ENCODE data around the gene SLCO1A2. TPM values are rescaled to one million over a fixed set of nuclear protein-coding genes. Genes with fewer than 3 reads are reported as not detected.

SLCO1A2 gene
- total RNA-seq, 2 donors from 2014 or later, result 1.9 to 2.3 TPM

GRCh38 chr12:21340403-21340802 lies 5.7 kb upstream of the SLCO1A2 start:
- WGBS, result 78% methylated on average over 6 of the region's 6 CpGs
- Histone ChIP-seq H3K4me3 (no peak overlapping the region), H3K36me3 (no peaks in the 10 kb centered on the region), H3K4me1 (replicated peaks) (no peaks in the 10 kb centered on the region), H3K27ac (no peak overlapping the region), H3K9me3 (no peaks in the 10 kb centered on the region), H3K27me3 (replicated peaks; ENCODE audit: insufficient read depth) (no peaks in the 10 kb centered on the region)
- intact Hi-C loops (cut with DNase I), result no loop called here
- no peak for DNase-seq (ENCODE audit: low spot score)
- TF ChIP-seq CTCF (IDR thresholded peaks at IDR 0.05), result no peak
- TF ChIP-seq POLR2A (IDR thresholded peaks at IDR 0.05), result no peak

- H3K27ac ChIP-seq, result no peak overlapping the region
- H3K9me3 ChIP-seq, result no peaks in the 10 kb centered on the region
- H3K4me3 ChIP-seq, result no peak overlapping the region
- no peak for DNase-seq (ENCODE audit: low spot score)
- TF ChIP-seq POLR2AphosphoS5 (IDR thresholded peaks at IDR 0.05) (no peak), POLR2A (IDR thresholded peaks at IDR 0.05) (no peak), CTCF (IDR thresholded peaks at IDR 0.05) (no peak)
- 92% methylated on average over 1 of the region's 1 CpG for WGBS
- intact Hi-C loops (cut with DNase I), result no loop called here
- H3K27me3 ChIP-seq (replicated peaks; ENCODE audit: insufficient read depth), result no peaks in the 10 kb centered on the region
- no peaks in the 10 kb centered on the region for H3K36me3 ChIP-seq
- no peaks in the 10 kb centered on the region for H3K4me1 ChIP-seq (replicated peaks)
These were observed 5.2 kb upstream of the SLCO1A2 start for GRCh38 chr12:21339921-21340320.

- 85% methylated on average over 6 of the region's 6 CpGs for WGBS
- no peak overlapping the region for H3K4me3 ChIP-seq
- no peak overlapping the region for H3K27ac ChIP-seq
These were observed 3.4 kb upstream of the SLCO1A2 start for GRCh38 chr12:21337959-21338744.

GRCh38 chr12:21337453-21337852 lies 2.7 kb upstream of the SLCO1A2 start:
- no peaks in the 10 kb centered on the region for H3K36me3 ChIP-seq
- H3K4me1 ChIP-seq (replicated peaks), result no peaks in the 10 kb centered on the region
- intact Hi-C loops (cut with DNase I), result no loop called here
- H3K4me3 ChIP-seq, result no peak overlapping the region
- H3K27me3 ChIP-seq (replicated peaks; ENCODE audit: insufficient read depth), result no peaks in the 10 kb centered on the region
- no peak for TF ChIP-seq CTCF (IDR thresholded peaks at IDR 0.05)
- TF ChIP-seq POLR2A (IDR thresholded peaks at IDR 0.05), result no peak
- TF ChIP-seq POLR2AphosphoS5 (IDR thresholded peaks at IDR 0.05), result no peak
- H3K27ac ChIP-seq, result no peak overlapping the region
- no peak for DNase-seq (ENCODE audit: low spot score)
- H3K9me3 ChIP-seq, result no peaks in the 10 kb centered on the region

More at GRCh38 chr12:21337959-21338744, 3.4 kb upstream of the SLCO1A2 start:
- Histone ChIP-seq H3K27me3 (replicated peaks; ENCODE audit: insufficient read depth) (no peaks in the 10 kb centered on the region), H3K9me3 (no peaks in the 10 kb centered on the region), H3K4me1 (replicated peaks) (no peaks in the 10 kb centered on the region), H3K36me3 (no peaks in the 10 kb centered on the region)
- no peak for TF ChIP-seq POLR2A (IDR thresholded peaks at IDR 0.05)
- no peak for TF ChIP-seq POLR2AphosphoS5 (IDR thresholded peaks at IDR 0.05)
- TF ChIP-seq CTCF (IDR thresholded peaks at IDR 0.05), result no peak
- intact Hi-C loops (cut with DNase I), result no loop called here
- no peak for DNase-seq (ENCODE audit: low spot score)

GRCh38 chr12:21336656-21337055 lies 1.9 kb upstream of the SLCO1A2 start:
- WGBS, result 26% methylated on average over 5 of the region's 5 CpGs
- DNase-seq (ENCODE audit: low spot score), result peak; percentile 60

More at GRCh38 chr12:21336656-21337055, 1.9 kb upstream of the SLCO1A2 start:
- Histone ChIP-seq H3K36me3 (no peaks in the 10 kb centered on the region), H3K4me1 (replicated peaks) (no peaks in the 10 kb centered on the region), H3K27ac (no peak overlapping the region), H3K27me3 (replicated peaks; ENCODE audit: insufficient read depth) (no peaks in the 10 kb centered on the region), H3K9me3 (no peaks in the 10 kb centered on the region), H3K4me3 (no peak overlapping the region)
- intact Hi-C loops (cut with DNase I), result no loop called here
- no peak for TF ChIP-seq CTCF (IDR thresholded peaks at IDR 0.05)
- TF ChIP-seq POLR2AphosphoS5 (IDR thresholded peaks at IDR 0.05), result peak; percentile 56
